ENCODE results near the gene AUTS2. TPM values are rescaled to one million over a fixed set of nuclear protein-coding genes. Genes with fewer than 3 reads are reported as not detected.

The AUTS2 gene
- polyA plus RNA-seq, 3 donors: 0.08 to 0.35 TPM; not detected in 1

DNA sequence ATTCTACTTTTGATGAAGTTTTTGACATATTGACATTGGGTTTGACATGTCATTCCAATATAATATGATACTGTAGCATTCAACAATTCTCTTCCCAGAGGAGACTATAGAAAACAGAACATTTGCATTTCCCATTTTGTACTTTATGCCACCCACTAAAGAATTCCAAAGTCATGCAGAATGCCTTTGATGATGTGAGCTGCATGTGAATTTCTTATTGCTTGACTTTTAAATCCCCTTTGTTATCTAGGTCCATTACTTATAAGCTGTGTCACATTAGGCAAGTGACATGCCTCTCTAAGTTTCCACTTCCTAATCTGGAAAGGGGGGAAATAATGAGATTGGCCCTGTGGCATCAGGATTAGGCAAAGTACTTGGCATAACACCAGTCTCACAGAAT lies 436.7 kb downstream of the AUTS2 start:
- Histone ChIP-seq H3K27me3 (ENCODE audit: control insufficient read depth in 2 of 2, insufficient read depth in 2 of 2, low read length in 2 of 2) (no peaks in the 10 kb centered on the region), H3K36me3 (replicated peaks in 1 of 2; ENCODE audit: control insufficient read depth in 1 of 2, insufficient read depth in 2 of 2, low read length in 2 of 2) (no peaks in the 10 kb centered on the region), H3K4me3 (replicated peaks in 1 of 3; ENCODE audit: low read depth in 2 of 3, low read length in 3 of 3) (no peak overlapping the region), H3K9me3 (replicated peaks in 1 of 2; ENCODE audit: control insufficient read depth in 1 of 2, insufficient read depth in 1 of 2, low read length in 2 of 2) (no peaks in the 10 kb centered on the region), H3K4me1 (ENCODE audit: control insufficient read depth in 1 of 2, insufficient read depth in 2 of 2, low read length in 2 of 2) (no peaks in the 10 kb centered on the region), H3K79me2 (ENCODE audit: insufficient read depth, low read length) (no peaks in the 10 kb centered on the region), H3K4me2 (replicated peaks; ENCODE audit: extremely low read depth, low read length, poor library complexity, severe bottlenecking) (no peak overlapping the region), H3K9ac (ENCODE audit: insufficient read depth, low read length, poor library complexity, severe bottlenecking) (no peak overlapping the region), H2AFZ (ENCODE audit: insufficient read depth, low read depth, low read length, poor library complexity, severe bottlenecking) (no peak overlapping the region), H4K20me1 (ENCODE audit: insufficient read depth, low read length) (no peaks in the 10 kb centered on the region), H3K27ac (ENCODE audit: low read depth in 1 of 2, low read length in 2 of 2) (no peak overlapping the region)
- TF ChIP-seq, protein P1, sequence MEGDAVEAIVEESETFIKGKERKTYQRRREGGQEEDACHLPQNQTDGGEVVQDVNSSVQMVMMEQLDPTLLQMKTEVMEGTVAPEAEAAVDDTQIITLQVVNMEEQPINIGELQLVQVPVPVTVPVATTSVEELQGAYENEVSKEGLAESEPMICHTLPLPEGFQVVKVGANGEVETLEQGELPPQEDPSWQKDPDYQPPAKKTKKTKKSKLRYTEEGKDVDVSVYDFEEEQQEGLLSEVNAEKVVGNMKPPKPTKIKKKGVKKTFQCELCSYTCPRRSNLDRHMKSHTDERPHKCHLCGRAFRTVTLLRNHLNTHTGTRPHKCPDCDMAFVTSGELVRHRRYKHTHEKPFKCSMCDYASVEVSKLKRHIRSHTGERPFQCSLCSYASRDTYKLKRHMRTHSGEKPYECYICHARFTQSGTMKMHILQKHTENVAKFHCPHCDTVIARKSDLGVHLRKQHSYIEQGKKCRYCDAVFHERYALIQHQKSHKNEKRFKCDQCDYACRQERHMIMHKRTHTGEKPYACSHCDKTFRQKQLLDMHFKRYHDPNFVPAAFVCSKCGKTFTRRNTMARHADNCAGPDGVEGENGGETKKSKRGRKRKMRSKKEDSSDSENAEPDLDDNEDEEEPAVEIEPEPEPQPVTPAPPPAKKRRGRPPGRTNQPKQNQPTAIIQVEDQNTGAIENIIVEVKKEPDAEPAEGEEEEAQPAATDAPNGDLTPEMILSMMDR (IDR thresholded peaks at IDR 0.05): no peak
- Mint-ChIP-seq H3K4me1 (peaks cover 4% of the 10 kb centered on the region), H3K4me3 (no peak overlapping the region), H3K27me3 (ENCODE audit: low read depth in 3 of 3) (peaks cover 0 to 1% (median 0%) of the 10 kb centered on the region in 3 donors), H3K27ac (peak overlapping the region in 1 of 7 donors; percentile 47), H3K36me3 (no peaks in the 10 kb centered on the region), H3K9me3 (peaks cover 0 to 1% (median 0%) of the 10 kb centered on the region in 7 donors)
- intact Hi-C loops (cut with micrococcal nuclease): no loop called here
- no peak for DNase-seq

DNA sequence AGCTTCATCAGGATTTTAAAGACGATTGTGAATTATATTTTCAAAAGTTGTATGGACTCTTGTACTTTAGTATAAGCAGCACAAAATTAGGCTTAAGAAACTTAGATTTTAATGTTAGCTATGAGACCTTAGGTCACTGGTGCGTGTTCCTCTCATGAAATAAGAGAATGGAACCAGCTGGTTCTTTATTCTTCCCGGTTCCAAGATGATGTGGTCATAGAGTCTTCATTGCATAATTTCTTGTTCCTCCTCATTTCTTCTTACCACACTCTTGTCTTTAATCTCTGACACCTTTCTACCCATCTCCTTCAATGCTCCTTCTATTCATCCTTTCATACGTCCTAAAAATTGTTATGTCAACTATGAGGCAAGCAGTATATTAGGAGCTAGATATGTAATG lies 437.2 kb downstream of the AUTS2 start:
- H3K27ac Mint-ChIP-seq: no peak overlapping the region
- Histone ChIP-seq H3K9ac (ENCODE audit: insufficient read depth, low read length, poor library complexity, severe bottlenecking) (no peak overlapping the region), H3K36me3 (replicated peaks in 1 of 2; ENCODE audit: control insufficient read depth in 1 of 2, insufficient read depth in 2 of 2, low read length in 2 of 2) (no peaks in the 10 kb centered on the region), H3K27ac (ENCODE audit: low read depth in 1 of 2, low read length in 2 of 2) (no peak overlapping the region), H3K79me2 (ENCODE audit: insufficient read depth, low read length) (no peaks in the 10 kb centered on the region), H3K4me3 (replicated peaks in 1 of 3; ENCODE audit: low read depth in 2 of 3, low read length in 3 of 3) (no peak overlapping the region), H3K4me2 (replicated peaks; ENCODE audit: extremely low read depth, low read length, poor library complexity, severe bottlenecking) (no peak overlapping the region), H3K4me1 (ENCODE audit: control insufficient read depth in 1 of 2, insufficient read depth in 2 of 2, low read length in 2 of 2) (no peaks in the 10 kb centered on the region), H3K9me3 (replicated peaks in 1 of 2; ENCODE audit: control insufficient read depth in 1 of 2, insufficient read depth in 1 of 2, low read length in 2 of 2) (no peaks in the 10 kb centered on the region), H3K27me3 (ENCODE audit: control insufficient read depth in 2 of 2, insufficient read depth in 2 of 2, low read length in 2 of 2) (no peaks in the 10 kb centered on the region), H4K20me1 (ENCODE audit: insufficient read depth, low read length) (no peaks in the 10 kb centered on the region), H2AFZ (ENCODE audit: insufficient read depth, low read depth, low read length, poor library complexity, severe bottlenecking) (no peak overlapping the region)
- peaks cover 0 to 1% (median 0%) of the 10 kb centered on the region in 7 donors for H3K9me3 Mint-ChIP-seq
- H3K27me3 Mint-ChIP-seq (ENCODE audit: low read depth in 3 of 3): peaks cover 0 to 1% (median 0%) of the 10 kb centered on the region in 3 donors
- no peak overlapping the region for H3K4me3 Mint-ChIP-seq
- intact Hi-C loops (cut with micrococcal nuclease): no loop called here
- peaks cover 4% of the 10 kb centered on the region for H3K4me1 Mint-ChIP-seq
- DNase-seq: no peak
- TF ChIP-seq, protein P1 (IDR thresholded peaks at IDR 0.05): no peak
- 30% methylated on average over 2 of the region's 4 CpGs for WGBS (ENCODE audit: insufficient coverage)
- H3K36me3 Mint-ChIP-seq: no peaks in the 10 kb centered on the region

Data from CD14-positive monocyte (primary cell).